WTC11 (cell line): ENCODE measurements around the gene ARHGAP10.

Experiments
- CDX4 ChIP-seq: fragments of 250-450 bp; sonication (Bioruptor Pico); IDR thresholded peaks from 2 replicates; pipeline ENCODE4 v1.9.0; 2021; ENCODE audit warnings: moderate library complexity, mild to moderate bottlenecking, inconsistent platforms, borderline replicate concordance
- CTCF ChIP-seq: fragments of 200-600 bp; IDR thresholded peaks from 2 replicates; pipeline ENCODE4 v1.8.0; 2022; ENCODE audit warnings: antibody characterized with exemption
- IRF2 ChIP-seq: sonication (generic); formaldehyde crosslinking; IDR thresholded peaks from 2 replicates; pipeline ENCODE4 v1.8.0; 2022; ENCODE audit warnings: low read depth, missing genetic modification reagents, borderline replicate concordance
- JUN ChIP-seq: sonication (generic); formaldehyde crosslinking; IDR thresholded peaks from 2 replicates; pipeline ENCODE4 v1.8.0; 2023; ENCODE audit warnings: mild to moderate bottlenecking, missing genetic modification reagents
- KAT7 ChIP-seq: sonication (generic); formaldehyde crosslinking; IDR thresholded peaks from 2 replicates; pipeline ENCODE4 v1.8.1; 2023; ENCODE audit warnings: missing genetic modification reagents, mild to moderate bottlenecking, borderline replicate concordance
- MAX ChIP-seq: sonication (generic); formaldehyde crosslinking; IDR thresholded peaks from 2 replicates; pipeline ENCODE4 v1.8.0; 2022; ENCODE audit warnings: mild to moderate bottlenecking, missing genetic modification reagents
- NR1H2 ChIP-seq: sonication (generic); formaldehyde crosslinking; IDR thresholded peaks from 2 replicates; pipeline ENCODE4 v1.9.0; 2021; ENCODE audit warnings: mild to moderate bottlenecking, moderate library complexity, missing genetic modification reagents
- ZBTB43 ChIP-seq: sonication (generic); formaldehyde crosslinking; IDR thresholded peaks from 2 replicates; pipeline ENCODE4 v1.8.1; 2023; ENCODE audit warnings: mild to moderate bottlenecking, missing genetic modification reagents
- ZNF281 ChIP-seq: sonication (generic); formaldehyde crosslinking; IDR thresholded peaks from 2 replicates; pipeline ENCODE4 v1.8.0; 2023; ENCODE audit warnings: mild to moderate bottlenecking, missing genetic modification reagents

- no peak for TF ChIP-seq ZBTB43 (CRISPR knock-in tag)
- TF ChIP-seq MAX (CRISPR knock-in tag): no peak
- TF ChIP-seq JUN (CRISPR knock-in tag): no peak
- no peak for TF ChIP-seq ZNF281 (CRISPR knock-in tag)
- no peak for TF ChIP-seq NR1H2 (CRISPR knock-in tag)
- TF ChIP-seq CDX4 (CRISPR knock-in tag): no peak
- TF ChIP-seq IRF2: no peak
- no peak for TF ChIP-seq CTCF
- TF ChIP-seq KAT7: no peak
Measured at GRCh38 chr4:147815741-147816140, 83.9 kb downstream of the ARHGAP10 start.
